Heart right ventricle (tissue), 16 donors: Measurements from ENCODE around the gene CCDC106. TPM values are rescaled to one million over a fixed set of nuclear protein-coding genes. Genes with fewer than 3 reads are reported as not detected.

Experiments
- ATAC-seq, 8 donors: fragments of 200-7000 bp; cut with Tn5 transposase; one replicate each; pipeline ENCODE4 v1.9.1; 2020; ENCODE audit warnings: mild to moderate bottlenecking in 8 of 8, moderate library complexity in 8 of 8, moderate number of reproducible peaks in 1 of 8
- DNase-seq, 2 donors: peaks; one replicate each; pipeline ENCODE4 v3.0.0-alpha.2; 2020
- H3K27ac ChIP-seq, 10 donors: fragments of 200-600 bp; sonication (generic) in 2 of 10; one replicate each; pipeline versions ENCODE4 v1.5.0 to v1.8.0; 2020 to 2022; ENCODE audit warnings: mild to moderate bottlenecking in 3 of 10
- H3K27me3 ChIP-seq, 7 donors: fragments of 200-600 bp; one replicate each; pipeline ENCODE4 v1.8.0; 2021 to 2022; ENCODE audit warnings: mild to moderate bottlenecking in 2 of 7
- H3K36me3 ChIP-seq, 9 donors: fragments of 200-600 bp; sonication (generic) in 1 of 9; one replicate each; pipeline versions ENCODE4 v1.5.0 to v1.8.0; 2020 to 2022; ENCODE audit warnings: mild to moderate bottlenecking in 2 of 9
- H3K4me1 ChIP-seq, 9 donors: fragments of 200-600 bp; sonication (generic) in 1 of 9; one replicate each; pipeline versions ENCODE4 v1.5.0 to v1.8.0; 2020 to 2022; ENCODE audit warnings: mild to moderate bottlenecking in 4 of 9
- H3K4me3 ChIP-seq, 10 donors: fragments of 200-600 bp; sonication (generic) in 2 of 10; one replicate each; pipeline versions ENCODE4 v1.5.0 to v1.8.0; 2020 to 2022; ENCODE audit warnings: mild to moderate bottlenecking in 7 of 10, moderate library complexity in 2 of 10
- H3K9me3 ChIP-seq, 11 donors: fragments of 200-600 bp in 10 of 11; sonication (generic) in 2 of 11; one replicate each; pipeline versions ENCODE4 v1.5.0 to v1.8.0; 2013 to 2022; ENCODE audit warnings: mild to moderate bottlenecking in 2 of 11, control low read depth in 1 of 11, moderate library complexity in 1 of 11
- CTCF ChIP-seq, 9 donors: fragments of 200-600 bp; sonication (generic) in 2 of 9; IDR thresholded peaks; one replicate each; pipeline versions ENCODE4 v1.5.0 to v1.8.0; 2021 to 2022; ENCODE audit warnings: antibody characterized with exemption in 9 of 9, mild to moderate bottlenecking in 5 of 9, moderate library complexity in 1 of 9
- WGBS, 2 donors: extraction: QIAGEN DNeasy Blood & Tissue Kit; methylation state at CpG; one replicate each; pipeline ENCODE4 v1.1.7; 2013; ENCODE audit warnings: inconsistent platforms in 1 of 2; 5-methylcytosine and 5-hydroxymethylcytosine counted together
- intact Hi-C, 10 donors: fragments of 100-400 bp; cut with DNase I; formaldehyde crosslinking; loops; one replicate each; pipeline versions ENCODE4 v1.11.1 to v1.14.2; 2022
- polyA plus RNA-seq, 2 donors: library from polyadenylated mRNA; stranded (reverse); fragments of 200-250 nt; gene quantifications; one replicate each; pipeline ENCODE4 v1.2.3, GENCODE V29; 2013
- total RNA-seq, 10 donors: library from RNA; stranded (reverse); fragmentation: NEBNext Ultra II Directional in 3 of 10; extraction: Animal tissue kit (Norgen Biotek cat#: 25700) in 3 of 10; gene quantifications; one replicate each; pipeline versions ENCODE4 v1.2.1 to v1.2.4, GENCODE V29; 2021 to 2023
- donor health status: Arrhythmogenic right ventricular cardiomyopathy.
- donor health status: ischemic (EF 13 %, LVEDD 7.1; RV severe dilation, severe dysfunction).
- donor health status: healthy with polysubstance abuse.
- donor health status: DM: no; HTN: yes; CAD: no.
- donor health status: DM: no; HTN: no; CAD: no.
- donor health status: ischemic (EF 25% LVEDD 6.9; RV normal size, moderate dysfunction).
- donor health status: ischemic (EF 25% LVEDD 5.7; RV mildly dilated, moderate dysfunction).
- donor health status: healthy.
- donor health status: DM: yes; HTN: yes; CAD: no.
- donor health status: Ischemic cardiomyopathy.
- donor health status: ischemic (EF 35%, LVEDD 5.7; RV mildly dilated, moderate dysfunction).
- donor health status: nonischemic (EF 11% LVEDD 7.7; RV severe dilation, severe dysfunction).
- donor health status: DM: yes; HTN: yes; CAD: no.
- donor health status: PGD.
- donor health status: ischemic (EF 29% LVEDD 5.4; RV normal size, mild dysfunction).
- donor health status: nonischemic (EF 23%, LVEDD 6.1; RV moderate dilation, normal function).

Gene CCDC106
- total and polyA plus RNA-seq, 12 donors = 12.1 to 29.6 (median 14.4) TPM

GRCh38 chr19:55656988-55657747 is 9.2 kb downstream of the CCDC106 start:
- peak overlapping the region in 9 of 10 donors; percentile 78 to 99 (median 89) for H3K4me3 ChIP-seq
- no peaks in the 10 kb centered on the region for H3K9me3 ChIP-seq
- ATAC-seq (no peak), DNase-seq (no peak)
- H3K36me3 ChIP-seq = peaks cover 0 to 38% (median 13%) of the 10 kb centered on the region in 9 donors
- 44 to 46% methylated on average over 18 of the region's 18 CpGs for WGBS, 2 donors
- H3K27ac ChIP-seq = peak overlapping the region in 2 of 10 donors; percentile 1 to 17
- H3K27me3 ChIP-seq = no peaks in the 10 kb centered on the region
- peaks cover 35 to 62% (median 54%) of the 10 kb centered on the region in 9 donors for H3K4me1 ChIP-seq
- intact Hi-C loops = loop anchor here in 1 of 10 donors (2.0 kb wide), 1 partner anchor 16 kb away; no protein-coding TSS in a partner anchor
- TF ChIP-seq CTCF (IDR thresholded peaks at IDR 0.05) = no peak

- TF ChIP-seq CTCF (IDR thresholded peaks at IDR 0.05) = no peak
- Histone ChIP-seq H3K9me3 (no peaks in the 10 kb centered on the region), H3K36me3 (peaks cover 0 to 56% (median 29%) of the 10 kb centered on the region in 9 donors), H3K4me1 (peaks cover 35 to 53% (median 43%) of the 10 kb centered on the region in 9 donors), H3K27ac (no peak overlapping the region), H3K27me3 (no peaks in the 10 kb centered on the region), H3K4me3 (peak overlapping the region in 1 of 10 donors; percentile 97)
- no peak for DNase-seq
- ATAC-seq = no peak
- WGBS, 2 donors = 90% methylated on average over 37 of the region's 37 CpGs
- intact Hi-C loops = no loop called here
Measured at GRCh38 chr19:55658846-55659459, 10.9 kb downstream of the CCDC106 start.

GRCh38 chr19:55659822-55660221 is 11.8 kb downstream of the CCDC106 start:
- 66 to 67% methylated on average over 9 of the region's 9 CpGs for WGBS, 2 donors
- intact Hi-C loops = no loop called here

More at GRCh38 chr19:55659822-55660221, 11.8 kb downstream of the CCDC106 start:
- no peak for DNase-seq
- H3K27ac ChIP-seq = no peak overlapping the region
- H3K27me3 ChIP-seq = no peaks in the 10 kb centered on the region
- peaks cover 35 to 53% (median 43%) of the 10 kb centered on the region in 9 donors for H3K4me1 ChIP-seq
- no peaks in the 10 kb centered on the region for H3K9me3 ChIP-seq
- peaks cover 0 to 65% (median 38%) of the 10 kb centered on the region in 9 donors for H3K36me3 ChIP-seq
- no peak for TF ChIP-seq CTCF (IDR thresholded peaks at IDR 0.05)
- no peak for ATAC-seq
- H3K4me3 ChIP-seq = no peak overlapping the region
